ENCODE results near the gene IQCE.

GRCh38 chr7:2520761-2521290 is 38.0 kb upstream of the IQCE start:
- TF ChIP-seq POLR2A (IDR thresholded peaks at IDR 0.05; ENCODE audit: low read length), result no peak
- TF ChIP-seq GATA1 (IDR thresholded peaks at IDR 0.05; ENCODE audit: low read depth, low read length), result no peak

Data from erythroblast (primary cell).